Parathyroid adenoma (tissue), 2 donors: ENCODE results near the gene OR2D2.
"Not testable (repeated sequence)": the region's sequence is repeated elsewhere in the genome, so short reads cannot be mapped to it uniquely, and the experiment has no call there.

Source experiments
- H2AFZ ChIP-seq: fragments of 300-600 bp; sonication (generic); one replicate; pipeline ENCODE4 v1.7.0; 2017; ENCODE audit warnings: antibody characterized with exemption, mild to moderate bottlenecking
- H3K27ac ChIP-seq: fragments of 300-600 bp; sonication (generic); one replicate; pipeline ENCODE4 v1.7.0; 2017
- H3K27me3 ChIP-seq: fragments of 300-600 bp; sonication (generic); one replicate; pipeline ENCODE4 v1.7.0; 2017; ENCODE audit warnings: low read length; ENCODE audit not compliant: control insufficient read depth, insufficient read depth
- H3K36me3 ChIP-seq: fragments of 300-600 bp; sonication (generic); one replicate; pipeline ENCODE4 v1.7.0; 2017; ENCODE audit warnings: low read length; ENCODE audit not compliant: control insufficient read depth, insufficient read depth
- H3K4me1 ChIP-seq: fragments of 300-600 bp; sonication (generic); one replicate; pipeline ENCODE4 v1.7.0; 2017; ENCODE audit warnings: control low read depth
- H3K4me2 ChIP-seq: fragments of 300-600 bp; sonication (generic); one replicate; pipeline ENCODE4 v1.7.0; 2017; ENCODE audit warnings: low read length
- H3K4me3 ChIP-seq: fragments of 300-600 bp; sonication (generic); one replicate; pipeline ENCODE4 v1.7.0; 2017; ENCODE audit warnings: low read depth, low read length
- H3K79me2 ChIP-seq: fragments of 300-600 bp; sonication (generic); one replicate; pipeline ENCODE4 v1.7.0; 2017; ENCODE audit warnings: control low read depth
- H3K9ac ChIP-seq: fragments of 300-600 bp; sonication (generic); one replicate; pipeline ENCODE4 v1.7.0; 2017; ENCODE audit warnings: mild to moderate bottlenecking
- H3K9me3 ChIP-seq: fragments of 300-600 bp; sonication (generic); one replicate; pipeline ENCODE4 v1.7.0; 2017; ENCODE audit warnings: low read length; ENCODE audit not compliant: control insufficient read depth
- CTCF ChIP-seq: fragments of 300-600 bp; sonication (generic); IDR thresholded peaks from one replicate; pipeline ENCODE4 v1.7.0; 2017; ENCODE audit warnings: antibody characterized with exemption, mild to moderate bottlenecking
- donor health status: primary hyperparathyroidism.

OR2D2 gene

DNA sequence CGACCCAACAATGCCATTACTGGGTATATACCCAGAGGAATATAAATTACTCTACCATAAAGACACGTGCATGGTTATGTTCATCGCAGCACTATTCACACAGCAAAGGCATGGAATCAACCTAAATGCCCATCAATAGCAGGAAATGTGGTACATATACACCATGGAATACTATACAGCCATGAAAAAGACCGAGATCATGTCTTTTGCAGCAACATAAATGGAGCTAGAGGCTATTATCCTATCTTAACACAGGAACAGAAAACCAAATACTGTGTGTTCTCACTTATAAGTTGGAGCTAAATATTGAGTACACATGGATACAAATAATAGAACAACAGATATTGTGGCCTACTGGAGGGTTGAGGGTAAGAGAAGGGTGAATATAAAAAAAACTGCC is 3.5 kb downstream of the OR2D2 start:
- no peak overlapping the region for H3K9ac ChIP-seq
- no peak overlapping the region for H3K4me3 ChIP-seq
- H3K4me1 ChIP-seq, result no peaks in the 10 kb centered on the region
- no peak overlapping the region for H3K27ac ChIP-seq
- no peak for TF ChIP-seq CTCF
- no peaks in the 10 kb centered on the region for H3K9me3 ChIP-seq
- no peaks in the 10 kb centered on the region for H3K36me3 ChIP-seq
- no peaks in the 10 kb centered on the region for H3K79me2 ChIP-seq
- H3K27me3 ChIP-seq, result no peaks in the 10 kb centered on the region
- H3K4me2 ChIP-seq, result no peak overlapping the region
- no peak overlapping the region for H2AFZ ChIP-seq

DNA sequence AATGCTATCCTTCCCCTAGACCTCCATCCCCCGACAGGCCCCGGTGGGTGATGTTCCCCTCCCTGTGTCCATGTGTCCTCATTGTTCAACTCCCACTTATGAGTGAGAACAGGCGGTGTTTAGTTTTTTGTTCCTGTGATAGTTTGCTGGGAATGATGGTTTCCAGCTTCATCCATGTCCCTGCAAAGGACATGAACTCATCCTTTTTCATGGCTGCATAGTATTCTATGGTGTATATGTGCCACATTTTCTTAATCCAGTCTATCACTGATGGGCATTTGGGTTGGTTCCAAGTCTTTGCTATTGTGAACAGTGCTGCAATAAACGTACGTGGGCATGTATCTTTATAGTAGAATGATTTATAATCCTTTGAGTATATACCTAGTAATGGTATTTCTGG is 4.6 kb downstream of the OR2D2 start:
- H3K79me2 ChIP-seq, H3K9ac ChIP-seq, H3K4me1 ChIP-seq, H3K4me2 ChIP-seq, H3K27me3 ChIP-seq, H3K4me3 ChIP-seq, H2AFZ ChIP-seq, H3K9me3 ChIP-seq, H3K27ac ChIP-seq, H3K36me3 ChIP-seq: not testable (repeated sequence)

- no peaks in the 10 kb centered on the region for H3K4me1 ChIP-seq
- H3K36me3 ChIP-seq, result no peaks in the 10 kb centered on the region
- no peaks in the 10 kb centered on the region for H3K9me3 ChIP-seq
- H3K27me3 ChIP-seq, result no peaks in the 10 kb centered on the region
- H3K27ac ChIP-seq, result no peak overlapping the region
- H3K4me2 ChIP-seq, result no peak overlapping the region
- TF ChIP-seq CTCF, result no peak
- H2AFZ ChIP-seq, result no peak overlapping the region
- no peaks in the 10 kb centered on the region for H3K79me2 ChIP-seq
- H3K4me3 ChIP-seq, result no peak overlapping the region
- H3K9ac ChIP-seq, result no peak overlapping the region
These were observed 9.5 kb downstream of the OR2D2 start for GRCh38 chr11:6882751-6883150.

GRCh38 chr11:6876914-6877313 is 15.4 kb downstream of the OR2D2 start:
- Histone ChIP-seq H3K4me1 (no peaks in the 10 kb centered on the region), H3K27ac (no peak overlapping the region), H2AFZ (no peak overlapping the region), H3K79me2 (no peaks in the 10 kb centered on the region), H3K36me3 (no peaks in the 10 kb centered on the region), H3K4me2 (no peak overlapping the region), H3K9ac (no peak overlapping the region), H3K4me3 (no peak overlapping the region), H3K27me3 (no peaks in the 10 kb centered on the region), H3K9me3 (no peaks in the 10 kb centered on the region)
- no peak for TF ChIP-seq CTCF

DNA sequence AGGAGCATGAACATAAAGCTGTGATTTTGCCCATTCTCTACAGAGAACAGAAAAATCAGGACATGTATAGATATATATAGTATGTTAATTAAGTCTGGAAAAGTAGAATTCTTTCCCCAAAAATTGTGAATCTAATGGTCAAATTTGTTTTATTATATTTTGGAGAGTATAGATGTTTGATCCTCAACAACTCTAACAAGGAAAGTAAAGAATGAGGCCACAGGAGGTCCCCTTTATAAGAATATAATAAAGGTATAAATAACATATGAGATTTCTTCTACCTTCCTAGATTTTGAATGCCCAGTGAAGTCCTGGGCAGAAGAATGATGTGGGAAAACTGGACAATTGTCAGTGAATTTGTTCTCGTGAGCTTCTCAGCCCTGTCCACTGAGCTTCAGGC is 16.0 kb downstream of the OR2D2 start, which contains the start of gene OR10A4:
Gene OR10A4 (plus strand): TSS at position 301 of the 400 bp plus-strand sequence. CDS start 23 bp downstream, at position 324.
- no peak within 1 kb of the TSS for H3K4me2 ChIP-seq
- no peak within 1 kb of the TSS for H2AFZ ChIP-seq
- no peak for TF ChIP-seq CTCF
- no peak within 1 kb of the TSS for H3K27ac ChIP-seq
- no peaks in the 10 kb centered on the region for H3K27me3 ChIP-seq
- H3K9me3 ChIP-seq, result no peaks in the 10 kb centered on the region
- H3K4me1 ChIP-seq, result no peaks in the 10 kb centered on the region
- H3K4me3 ChIP-seq, result no peak within 1 kb of the TSS
- no peaks in the 10 kb centered on the region for H3K79me2 ChIP-seq
- no peaks in the 10 kb centered on the region for H3K36me3 ChIP-seq
- no peak within 1 kb of the TSS for H3K9ac ChIP-seq
